Osteoblast (primary cell): ENCODE results near the gene MED13L. TPM values are rescaled to one million over a fixed set of nuclear protein-coding genes. Genes with fewer than 3 reads are reported as not detected.

Experiments
- DNase-seq: peaks from one replicate; pipeline ENCODE4 v3.0.0; 2011; ENCODE audit warnings: low spot score, mixed read lengths; ENCODE audit not compliant: insufficient read length; ENCODE audit errors: missing footprints
- H2AFZ ChIP-seq: 2 replicates; pipeline ENCODE4 v1.6.0; 2011; ENCODE audit warnings: mild to moderate bottlenecking, low read length
- H3K27ac ChIP-seq: 2 replicates; pipeline ENCODE4 v1.5.1; 2011; ENCODE audit warnings: mild to moderate bottlenecking, low read depth, low read length, moderate library complexity
- H3K27me3 ChIP-seq: 2 replicates; pipeline ENCODE4 v1.6.0; 2012; ENCODE audit warnings: mild to moderate bottlenecking, control low read depth, inconsistent platforms, low read length, moderate library complexity; ENCODE audit not compliant: insufficient read depth
- H3K36me3 ChIP-seq: 2 replicates; pipeline ENCODE4 v1.5.1; 2011; ENCODE audit warnings: mild to moderate bottlenecking, low read length, control low read depth, moderate library complexity; ENCODE audit not compliant: insufficient read depth
- H3K4me1 ChIP-seq: 2 replicates; pipeline ENCODE4 v1.5.1; 2011; ENCODE audit warnings: mild to moderate bottlenecking, low read length, control low read depth, moderate library complexity; ENCODE audit not compliant: insufficient read depth
- H3K4me2 ChIP-seq: 2 replicates; pipeline ENCODE4 v1.6.0; 2011; ENCODE audit warnings: mild to moderate bottlenecking, low read length; ENCODE audit not compliant: insufficient read depth
- H3K4me3 ChIP-seq: fragments of 200-600 bp; sonication (generic); 3 replicates; pipeline ENCODE4 v1.5.1; 2012; ENCODE audit warnings: mild to moderate bottlenecking, low read length, inconsistent platforms; ENCODE audit not compliant: insufficient read depth
- H3K79me2 ChIP-seq: 2 replicates; pipeline ENCODE4 v1.6.0; 2012; ENCODE audit warnings: mild to moderate bottlenecking, low read length, control low read depth, inconsistent platforms; ENCODE audit not compliant: insufficient read depth
- H3K9me3 ChIP-seq: 2 replicates; pipeline ENCODE4 v1.5.1; 2011; ENCODE audit warnings: low read depth, low read length, control low read depth
- H4K20me1 ChIP-seq: 2 replicates; pipeline ENCODE4 v1.6.0; 2012; ENCODE audit warnings: mild to moderate bottlenecking, low read length, control low read depth; ENCODE audit not compliant: insufficient read depth
- total RNA-seq: library from RNA; depleted of rRNA; stranded (reverse); fragments of >200 nt; gene quantifications from 2 replicates; pipeline ENCODE4 v1.2.3, GENCODE V29; 2012
- TF ChIP-seq, protein P1 (sequence below): IDR thresholded peaks from 2 replicates; pipeline ENCODE4 v1.5.1; 2011; ENCODE audit warnings: mild to moderate bottlenecking, low read depth, low read length, moderate library complexity; ENCODE audit errors: extremely low read depth

The MED13L gene
- total RNA-seq, 1 donor, result 359 TPM

DNA sequence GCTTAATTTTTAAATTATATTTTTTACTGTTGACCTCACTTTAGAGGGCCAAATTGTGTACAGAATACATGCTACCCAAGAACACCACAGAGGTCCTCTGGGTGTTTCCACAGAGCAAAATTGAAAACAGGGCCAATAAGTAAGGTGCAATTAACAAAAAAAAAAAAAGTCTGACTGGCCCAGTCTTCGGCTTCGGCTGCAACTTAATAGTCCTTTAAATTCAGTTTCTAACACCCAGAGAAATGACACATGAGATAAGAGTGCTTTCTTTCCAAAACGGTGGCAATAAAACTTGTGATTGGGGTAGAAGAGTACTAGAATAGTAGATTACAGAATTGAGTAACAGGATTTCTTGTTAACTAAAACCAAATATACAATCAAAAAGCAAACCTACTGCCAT lies 81.3 kb downstream of the MED13L start:
- Histone ChIP-seq H4K20me1 (peaks cover 64% of the 10 kb centered on the region), H3K79me2 (peaks cover 98% of the 10 kb centered on the region), H3K27me3 (no peaks in the 10 kb centered on the region), H3K4me1 (peaks cover 6% of the 10 kb centered on the region), H3K9me3 (no peaks in the 10 kb centered on the region), H2AFZ (no peak overlapping the region), H3K4me2 (no peak overlapping the region), H3K27ac (no peak overlapping the region), H3K4me3 (no peak overlapping the region), H3K36me3 (no peaks in the 10 kb centered on the region)
- no peak for DNase-seq
- TF ChIP-seq, protein P1, sequence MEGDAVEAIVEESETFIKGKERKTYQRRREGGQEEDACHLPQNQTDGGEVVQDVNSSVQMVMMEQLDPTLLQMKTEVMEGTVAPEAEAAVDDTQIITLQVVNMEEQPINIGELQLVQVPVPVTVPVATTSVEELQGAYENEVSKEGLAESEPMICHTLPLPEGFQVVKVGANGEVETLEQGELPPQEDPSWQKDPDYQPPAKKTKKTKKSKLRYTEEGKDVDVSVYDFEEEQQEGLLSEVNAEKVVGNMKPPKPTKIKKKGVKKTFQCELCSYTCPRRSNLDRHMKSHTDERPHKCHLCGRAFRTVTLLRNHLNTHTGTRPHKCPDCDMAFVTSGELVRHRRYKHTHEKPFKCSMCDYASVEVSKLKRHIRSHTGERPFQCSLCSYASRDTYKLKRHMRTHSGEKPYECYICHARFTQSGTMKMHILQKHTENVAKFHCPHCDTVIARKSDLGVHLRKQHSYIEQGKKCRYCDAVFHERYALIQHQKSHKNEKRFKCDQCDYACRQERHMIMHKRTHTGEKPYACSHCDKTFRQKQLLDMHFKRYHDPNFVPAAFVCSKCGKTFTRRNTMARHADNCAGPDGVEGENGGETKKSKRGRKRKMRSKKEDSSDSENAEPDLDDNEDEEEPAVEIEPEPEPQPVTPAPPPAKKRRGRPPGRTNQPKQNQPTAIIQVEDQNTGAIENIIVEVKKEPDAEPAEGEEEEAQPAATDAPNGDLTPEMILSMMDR, result no peak

DNA sequence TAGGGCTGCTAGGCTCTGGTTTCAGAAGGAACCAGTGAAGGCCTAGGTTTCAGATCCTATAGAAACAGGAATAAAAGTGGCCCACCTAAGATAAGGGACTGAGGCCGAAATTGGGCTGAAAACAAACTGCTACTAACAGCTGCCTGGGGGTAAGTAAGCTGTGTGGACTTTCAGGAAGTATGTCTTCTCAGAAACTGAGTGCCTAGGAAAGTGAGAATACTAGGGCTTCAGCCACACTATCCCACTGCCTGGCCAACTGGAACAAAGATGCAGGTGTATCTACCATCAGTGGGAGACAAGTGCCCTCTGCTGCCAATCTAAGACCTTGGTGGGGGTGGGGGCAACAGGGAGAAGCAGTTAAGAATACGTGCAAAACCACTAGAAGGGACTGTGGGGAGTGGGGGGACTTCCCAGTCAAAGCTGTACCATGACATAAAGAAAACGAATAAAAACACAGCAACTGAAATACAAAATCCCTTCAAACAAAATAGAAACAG lies 82.5 kb downstream of the MED13L start:
- H2AFZ ChIP-seq, result no peak overlapping the region
- DNase-seq, result no peak
- no peak overlapping the region for H3K4me2 ChIP-seq
- no peaks in the 10 kb centered on the region for H3K27me3 ChIP-seq
- TF ChIP-seq, protein P1, result no peak
- no peak overlapping the region for H3K4me3 ChIP-seq
- H3K4me1 ChIP-seq, result no peaks in the 10 kb centered on the region
- H4K20me1 ChIP-seq, result peaks cover 64% of the 10 kb centered on the region
- peaks cover 99% of the 10 kb centered on the region for H3K79me2 ChIP-seq
- no peaks in the 10 kb centered on the region for H3K9me3 ChIP-seq
- no peaks in the 10 kb centered on the region for H3K36me3 ChIP-seq
- H3K27ac ChIP-seq, result peak overlapping the region; percentile 24

DNA sequence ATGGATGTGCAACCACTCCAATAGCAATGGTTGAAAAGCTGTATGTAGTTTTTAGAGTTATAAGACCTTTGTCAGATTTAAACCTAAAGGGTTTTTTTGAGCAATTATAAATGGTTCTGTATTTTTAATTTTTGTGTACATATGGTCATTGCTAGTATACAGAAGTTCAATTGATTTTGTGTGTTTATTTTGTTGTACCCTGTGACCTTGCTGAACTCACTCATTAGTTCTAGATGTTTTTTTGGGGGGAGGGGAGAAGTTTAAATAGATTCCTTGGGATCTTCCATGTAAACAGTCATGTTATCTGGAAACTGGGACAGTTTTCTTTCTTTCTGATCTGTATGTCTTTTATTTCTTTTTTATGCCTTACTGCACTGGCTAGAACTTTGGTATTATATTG lies 87.8 kb downstream of the MED13L start:
- TF ChIP-seq, protein P1, result no peak
- DNase-seq, result no peak

DNA sequence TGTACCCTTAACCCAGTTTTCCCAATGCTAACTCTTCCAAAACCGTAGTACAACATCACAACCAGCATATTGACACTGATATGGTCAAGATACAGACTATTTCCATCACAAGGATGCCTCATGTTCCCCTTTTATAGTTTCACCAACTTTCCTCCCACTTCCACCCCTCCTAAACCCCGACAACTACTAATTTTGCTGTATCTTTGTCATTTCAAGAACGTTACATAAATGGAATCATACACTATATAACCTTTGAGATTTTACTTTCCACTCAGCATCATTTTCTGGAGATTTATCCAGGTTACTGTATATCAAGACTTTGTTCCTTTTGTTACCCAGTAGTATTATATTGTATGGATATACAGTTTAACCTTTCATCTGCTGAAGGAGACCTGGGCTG lies 88.9 kb downstream of the MED13L start:
- no peak overlapping the region for H3K4me2 ChIP-seq
- H3K79me2 ChIP-seq, result peaks cover 98% of the 10 kb centered on the region
- H3K4me3 ChIP-seq, result no peak overlapping the region
- no peak for DNase-seq
- TF ChIP-seq, protein P1, result no peak
- H2AFZ ChIP-seq, result no peak overlapping the region
- H3K36me3 ChIP-seq, result no peaks in the 10 kb centered on the region
- H4K20me1 ChIP-seq, result peaks cover 75% of the 10 kb centered on the region
- no peaks in the 10 kb centered on the region for H3K27me3 ChIP-seq
- peaks cover 7% of the 10 kb centered on the region for H3K4me1 ChIP-seq
- no peaks in the 10 kb centered on the region for H3K9me3 ChIP-seq
- no peak overlapping the region for H3K27ac ChIP-seq

More for the DNA sequence above, 87.8 kb downstream of the MED13L start:
- Histone ChIP-seq H3K4me1 (peaks cover under 1% of the 10 kb centered on the region), H4K20me1 (peaks cover 64% of the 10 kb centered on the region), H3K4me2 (no peak overlapping the region), H3K27me3 (no peaks in the 10 kb centered on the region), H3K4me3 (no peak overlapping the region), H3K27ac (no peak overlapping the region), H3K9me3 (no peaks in the 10 kb centered on the region), H3K79me2 (peaks cover 98% of the 10 kb centered on the region), H3K36me3 (no peaks in the 10 kb centered on the region), H2AFZ (no peak overlapping the region)
